ENCODE results near the gene STARD8.

DNA sequence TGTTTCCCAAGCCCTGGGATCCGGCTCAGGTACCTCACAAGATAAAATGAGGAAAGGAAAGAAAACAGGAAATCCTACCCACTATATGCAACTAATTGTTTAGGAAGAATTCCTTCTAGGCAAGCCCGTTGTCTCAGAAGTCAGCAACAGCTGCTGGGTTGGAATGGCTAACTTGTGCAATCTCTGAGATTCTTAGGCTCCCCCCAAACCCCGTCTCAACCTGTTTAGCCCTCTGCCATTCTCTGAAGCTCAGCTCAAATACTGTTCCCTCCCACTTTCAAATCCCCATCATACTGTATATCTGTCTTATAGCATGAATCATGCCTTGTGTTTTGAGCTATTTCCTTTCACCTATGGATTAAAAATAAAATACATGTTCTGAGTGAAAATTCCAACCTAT is 28.9 kb downstream of the STARD8 start:
- TF ChIP-seq ZNF274 (IDR thresholded peaks at IDR 0.05; ENCODE audit: low read depth, low read length): no peak
- TF ChIP-seq YY1 (IDR thresholded peaks at IDR 0.05; ENCODE audit: insufficient read depth, insufficient read length): no peak

All from NT2/D1 (cell line).